Measurements from ENCODE around the gene HTR3A. TPM values are rescaled to one million over a fixed set of nuclear protein-coding genes. Genes with fewer than 3 reads are reported as not detected.

Gene HTR3A
- total and polyA plus RNA-seq, 12 donors, result 0.03 to 1.1 (median 0.14) TPM; not detected in 6

- Histone ChIP-seq H3K27ac (no peak overlapping the region), H3K9me3 (replicated peaks in 1 of 3) (no peaks in the 10 kb centered on the region), H3K27me3 (no peaks in the 10 kb centered on the region), H3K36me3 (replicated peaks in 1 of 2) (no peaks in the 10 kb centered on the region), H3K4me3 (no peak overlapping the region), H3K4me1 (replicated peaks in 1 of 2) (no peaks in the 10 kb centered on the region)
- peak in 1 of 7 donors; percentile 60 for DNase-seq
- WGBS, 4 donors, result 52 to 67% (median 57%) methylated on average over 6 to 7 of the region's 7 CpGs
- TF ChIP-seq CTCF (IDR thresholded peaks at IDR 0.05) (no peak), POLR2A (IDR thresholded peaks at IDR 0.05) (no peak)
- intact Hi-C loops (cut with DNase I), result no loop called here
Observed at GRCh38 chr11:113991718-113992458, 17.0 kb downstream of the HTR3A start.

DNA sequence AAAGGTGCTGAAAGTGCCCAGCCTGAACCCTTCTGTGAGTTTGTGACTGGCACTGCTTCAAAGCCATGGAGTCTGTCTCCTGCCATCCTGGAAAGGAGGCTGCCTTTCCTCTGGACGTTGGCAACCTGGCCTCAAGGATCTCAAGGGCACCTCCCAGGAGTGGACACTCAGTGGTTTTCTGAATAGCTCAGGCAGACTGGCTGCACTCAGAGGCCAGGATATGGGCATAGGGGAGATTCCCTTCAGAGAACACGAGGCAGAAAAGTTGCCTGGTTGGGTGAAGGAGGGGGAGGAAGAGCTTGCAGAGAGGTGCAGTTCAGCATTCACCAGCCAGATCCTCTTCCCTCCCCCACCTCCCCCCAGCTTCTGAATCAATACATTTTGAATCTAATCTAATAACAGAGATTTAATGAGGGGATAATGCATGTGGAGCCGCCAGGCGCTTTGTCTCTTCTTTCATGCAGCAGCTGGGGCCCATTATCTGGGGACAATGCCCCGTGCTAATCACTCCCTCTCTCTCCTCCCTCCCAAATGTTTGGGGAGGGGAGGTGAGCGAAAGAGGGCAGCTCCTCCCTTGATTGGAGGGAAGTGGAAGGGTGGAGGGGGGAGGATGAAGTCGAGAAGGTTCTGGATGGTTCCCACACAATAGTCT lies 17.7 kb downstream of the HTR3A start:
- H3K27ac ChIP-seq, result no peak overlapping the region
- H3K27me3 ChIP-seq, result no peaks in the 10 kb centered on the region
- no peak for TF ChIP-seq POLR2A (IDR thresholded peaks at IDR 0.05)
- no peak for TF ChIP-seq CTCF (IDR thresholded peaks at IDR 0.05)
- no peaks in the 10 kb centered on the region for H3K9me3 ChIP-seq (replicated peaks in 1 of 3)
- intact Hi-C loops (cut with DNase I), result no loop called here
- 13 to 24% (median 18%) methylated on average over 7 of the region's 7 CpGs for WGBS, 4 donors
- DNase-seq, result no peak
- no peak overlapping the region for H3K4me3 ChIP-seq
- no peaks in the 10 kb centered on the region for H3K4me1 ChIP-seq (replicated peaks in 1 of 2)
- no peaks in the 10 kb centered on the region for H3K36me3 ChIP-seq (replicated peaks in 1 of 2)

DNA sequence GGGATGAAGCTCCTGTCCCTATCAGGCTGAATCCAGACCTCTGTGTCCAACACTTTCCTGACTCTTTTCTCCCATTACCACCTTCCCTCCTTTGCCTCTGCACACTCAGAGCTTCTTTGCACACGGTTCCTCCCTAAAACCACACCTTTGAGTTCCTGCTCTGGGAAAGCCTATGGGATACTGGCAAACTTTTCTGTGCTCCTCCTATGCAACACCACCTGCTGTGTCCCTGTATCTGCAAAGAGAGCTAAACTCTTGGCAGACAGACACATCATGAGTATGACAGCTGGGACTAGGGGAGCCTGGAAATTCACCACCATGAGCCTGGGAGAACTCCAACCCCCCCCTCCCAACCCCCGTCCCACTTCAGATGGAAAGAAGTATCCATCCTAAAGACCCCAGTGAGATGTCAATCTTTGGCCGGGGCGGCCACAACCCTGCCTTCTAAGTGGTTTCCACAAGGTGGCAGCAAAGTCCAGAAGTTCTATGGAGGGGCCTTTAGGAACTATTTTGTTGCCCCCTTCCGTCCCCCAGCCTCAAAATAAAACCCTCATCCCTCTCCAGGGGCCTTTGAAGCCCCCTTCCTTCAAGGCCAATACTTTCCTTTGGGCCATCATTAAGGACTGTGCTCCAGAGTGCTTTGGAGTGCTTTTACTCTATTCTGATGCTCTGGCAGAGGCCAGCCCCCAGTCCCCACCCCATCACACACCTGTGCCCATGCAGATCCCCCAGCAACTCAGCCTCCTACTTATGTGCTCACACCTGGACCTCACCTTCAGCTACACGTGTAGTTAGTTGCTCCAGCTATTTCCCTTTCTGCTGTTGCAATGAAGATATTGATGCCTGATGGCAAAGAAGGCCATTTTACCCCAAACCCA lies 19.4 kb downstream of the HTR3A start:
- no peaks in the 10 kb centered on the region for H3K27me3 ChIP-seq
- TF ChIP-seq CTCF (IDR thresholded peaks at IDR 0.05) (peak; percentile 44 to 73 (median 64)), POLR2A (IDR thresholded peaks at IDR 0.05) (no peak)

GRCh38 chr11:113997473-113997872 lies 22.6 kb downstream of the HTR3A start:
- no peak overlapping the region for H3K4me3 ChIP-seq
- WGBS, 4 donors, result 51 to 79% (median 67%) methylated on average over 3 of the region's 3 CpGs
- H3K9me3 ChIP-seq (replicated peaks in 1 of 3), result no peaks in the 10 kb centered on the region
- no peaks in the 10 kb centered on the region for H3K27me3 ChIP-seq
- no peak overlapping the region for H3K27ac ChIP-seq
- intact Hi-C loops (cut with DNase I), result loop anchor here (2.0 to 5.0 kb wide), 2 partner anchors 263 to 265 kb away; no protein-coding TSS in a partner anchor
- H3K36me3 ChIP-seq (replicated peaks in 1 of 2), result no peaks in the 10 kb centered on the region
- no peak for TF ChIP-seq CTCF (IDR thresholded peaks at IDR 0.05)
- TF ChIP-seq POLR2A (IDR thresholded peaks at IDR 0.05), result no peak
- H3K4me1 ChIP-seq (replicated peaks in 1 of 2), result no peaks in the 10 kb centered on the region
- DNase-seq, result no peak

More for the DNA sequence above, 19.4 kb downstream of the HTR3A start:
- H3K36me3 ChIP-seq (replicated peaks in 1 of 2), result no peaks in the 10 kb centered on the region
- no peak overlapping the region for H3K27ac ChIP-seq
- no peaks in the 10 kb centered on the region for H3K9me3 ChIP-seq (replicated peaks in 1 of 3)
- 0 to 6% (median 2%) methylated on average over 5 to 6 of the region's 6 CpGs for WGBS, 4 donors
- intact Hi-C loops (cut with DNase I), result no loop called here
- no peak overlapping the region for H3K4me3 ChIP-seq
- H3K4me1 ChIP-seq (replicated peaks in 1 of 2), result no peaks in the 10 kb centered on the region
- peak in 5 of 7 donors; percentile 11 to 58 (median 27) for DNase-seq

All from adrenal gland (tissue), 12 donors.